HG03196 (cell line): ENCODE measurements around the gene POLN.
"Not testable (repeated sequence)": the region's sequence is repeated elsewhere in the genome, so short reads cannot be mapped to it uniquely, and the experiment has no call there.

ENCODE experiments used
- ATAC-seq: cut with Tn5 transposase; IDR thresholded peaks from one replicate; pipeline ENCODE4 v1.9.1; 2021; ENCODE audit not compliant: unreplicated experiment

Gene POLN

DNA sequence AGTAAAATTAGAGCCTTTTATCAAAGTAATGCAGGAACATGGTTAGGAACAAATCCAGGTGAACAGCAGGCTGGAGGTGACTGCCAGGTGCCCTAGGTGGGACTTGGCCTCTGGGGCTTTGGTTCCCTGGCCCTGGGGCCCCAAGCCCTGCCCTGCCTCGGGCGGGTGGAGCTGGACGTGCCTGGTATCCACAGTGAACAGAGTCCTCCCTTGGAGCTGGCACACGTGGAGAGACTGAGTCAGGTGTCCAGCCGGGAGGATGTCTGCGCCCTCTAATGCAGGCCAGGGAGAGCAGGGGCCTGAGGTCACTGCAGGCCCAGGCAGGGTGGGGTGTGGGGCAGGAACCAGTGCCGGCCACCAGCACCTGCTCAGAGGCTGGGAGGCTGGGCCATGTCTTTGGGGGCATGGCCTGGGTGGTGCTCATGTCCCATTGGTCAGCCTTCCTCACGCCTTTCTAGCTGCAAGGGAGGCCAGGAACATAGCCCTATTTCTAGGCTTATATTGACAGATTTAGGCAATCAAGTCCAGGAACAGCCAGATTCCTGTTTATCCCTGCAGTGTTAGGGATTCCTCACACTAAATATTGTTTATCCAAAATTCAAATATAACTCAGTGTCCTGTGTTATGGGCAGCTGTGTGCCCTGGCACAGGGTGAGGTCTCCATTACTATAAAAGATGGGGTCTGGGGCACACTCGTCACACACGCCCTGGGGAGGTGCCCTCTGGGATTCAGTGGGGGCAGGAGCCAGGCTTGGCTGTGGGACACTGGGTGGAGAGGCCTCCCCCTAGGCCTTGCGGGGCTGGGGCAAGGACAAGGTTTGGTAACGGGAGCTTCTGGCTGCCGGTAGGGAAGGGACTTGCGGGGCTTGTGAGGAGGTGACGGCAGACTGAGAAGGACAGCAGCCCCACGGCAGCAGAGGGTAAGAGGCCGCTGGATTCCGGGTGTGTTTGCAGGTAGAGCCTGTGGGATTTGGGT, 197.1 kb downstream of the POLN start:
- ATAC-seq: no peak

DNA sequence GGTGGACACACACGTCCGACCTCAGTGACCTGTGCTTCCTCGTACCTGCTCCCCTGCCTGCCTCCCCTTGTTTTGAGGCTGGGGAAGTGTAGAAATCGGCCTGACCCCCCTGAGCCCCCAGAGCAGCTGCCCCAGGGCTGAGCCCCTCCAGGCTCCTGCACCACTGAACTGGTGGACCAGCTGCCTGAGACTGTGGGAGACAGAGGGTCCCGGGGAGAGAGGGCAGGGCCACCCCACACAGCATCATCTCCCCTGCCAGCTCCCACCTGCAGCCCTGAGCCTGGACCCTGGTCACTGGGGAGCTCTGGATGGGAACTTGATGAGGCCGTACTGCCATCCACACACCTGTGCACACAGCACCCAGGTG, 197.8 kb downstream of the POLN start:
- ATAC-seq: no peak

DNA sequence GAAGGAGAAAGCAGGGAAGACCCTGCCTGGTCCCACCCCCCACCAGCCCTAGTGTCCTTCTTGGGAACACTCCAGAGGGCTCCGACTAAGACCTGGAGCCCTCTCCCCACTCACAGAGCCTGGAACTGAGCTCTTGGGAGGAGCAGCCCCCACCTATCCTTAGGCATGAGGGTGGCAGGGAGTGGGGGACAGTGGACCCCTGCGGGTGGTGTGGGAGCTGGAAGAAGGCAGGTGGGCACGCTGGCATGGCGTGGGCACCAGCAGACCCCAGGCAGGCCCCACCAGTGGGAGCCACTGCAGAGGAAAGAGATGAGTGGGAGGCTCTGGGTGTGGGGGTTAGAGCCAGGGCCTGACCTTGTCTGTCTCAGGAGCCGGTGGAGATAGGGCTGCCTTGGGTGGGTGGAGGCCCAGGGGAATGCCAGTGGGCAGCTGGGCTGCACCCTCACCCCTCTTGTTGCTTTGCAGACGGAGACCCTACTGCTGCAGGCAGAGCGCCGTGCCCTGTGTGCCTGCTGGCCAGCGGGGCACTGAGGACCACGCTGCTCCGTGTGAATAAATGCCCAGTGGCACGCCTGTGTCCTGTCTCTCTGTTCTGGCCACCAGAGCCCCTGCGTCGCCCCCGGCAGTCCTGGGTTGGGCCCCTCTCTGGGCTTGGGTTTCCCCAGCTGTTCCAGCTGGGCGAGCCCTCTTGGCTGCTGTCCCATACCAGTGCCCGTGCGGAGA, 198.4 kb downstream of the POLN start:
- ATAC-seq: no peak

DNA sequence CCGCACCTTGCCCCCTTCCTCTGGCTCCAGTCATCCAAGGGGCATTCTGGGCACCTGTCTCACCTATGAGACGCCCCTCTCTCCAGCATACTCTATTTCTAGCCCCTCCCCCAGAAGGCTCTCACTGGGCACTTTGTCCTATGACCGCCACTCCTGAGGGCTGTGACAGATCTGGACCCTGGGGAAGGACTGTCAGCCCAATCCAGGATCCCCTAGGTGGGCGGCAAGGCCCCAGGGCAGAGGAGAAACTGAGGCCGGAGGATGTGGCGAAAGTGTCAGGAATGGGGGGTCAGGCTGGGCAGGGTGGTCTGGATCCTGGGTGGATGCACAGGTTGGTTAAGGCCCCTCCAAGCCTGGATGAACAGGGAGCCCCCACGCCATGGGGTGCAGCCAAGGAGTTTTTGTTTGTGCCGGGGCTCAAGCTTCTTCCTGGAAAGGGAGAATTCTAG, 198.9 kb downstream of the POLN start:
- no peak for ATAC-seq

DNA sequence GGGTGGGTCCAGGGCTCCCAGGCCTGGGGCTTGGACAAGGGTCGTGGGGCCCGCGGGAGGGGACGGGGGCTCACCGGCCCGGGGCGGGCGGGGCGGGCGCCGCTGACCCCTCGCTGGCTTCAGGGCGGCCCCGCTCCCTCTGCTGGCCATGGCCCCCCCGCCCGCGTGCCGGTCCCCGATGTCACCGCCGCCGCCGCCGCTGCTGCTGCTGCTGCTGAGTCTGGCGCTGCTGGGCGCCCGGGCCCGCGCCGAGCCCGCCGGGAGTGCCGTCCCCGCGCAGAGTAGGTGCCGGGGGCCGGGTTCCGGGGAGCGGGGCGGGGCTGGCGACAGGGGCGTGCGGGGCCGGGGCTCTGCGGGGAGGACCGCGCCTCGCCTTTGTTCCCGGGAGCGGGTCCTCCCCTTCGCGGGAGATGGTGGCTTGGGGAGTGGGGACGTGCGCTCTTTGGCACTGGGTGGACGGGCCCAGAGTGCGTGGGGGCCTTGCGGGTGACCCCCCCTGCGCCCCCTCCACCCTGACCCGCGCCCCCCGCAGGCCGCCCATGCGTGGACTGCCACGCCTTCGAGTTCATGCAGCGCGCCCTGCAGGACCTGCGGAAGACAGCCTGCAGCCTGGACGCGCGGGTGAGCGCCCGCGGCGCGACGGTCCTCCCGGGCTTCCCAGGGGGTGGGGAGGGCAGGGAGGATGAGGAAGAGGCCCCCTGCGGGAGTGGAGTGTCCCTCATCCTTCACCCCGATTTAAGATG, 199.5 kb downstream of the POLN start:
- peak; percentile 28 for ATAC-seq

DNA sequence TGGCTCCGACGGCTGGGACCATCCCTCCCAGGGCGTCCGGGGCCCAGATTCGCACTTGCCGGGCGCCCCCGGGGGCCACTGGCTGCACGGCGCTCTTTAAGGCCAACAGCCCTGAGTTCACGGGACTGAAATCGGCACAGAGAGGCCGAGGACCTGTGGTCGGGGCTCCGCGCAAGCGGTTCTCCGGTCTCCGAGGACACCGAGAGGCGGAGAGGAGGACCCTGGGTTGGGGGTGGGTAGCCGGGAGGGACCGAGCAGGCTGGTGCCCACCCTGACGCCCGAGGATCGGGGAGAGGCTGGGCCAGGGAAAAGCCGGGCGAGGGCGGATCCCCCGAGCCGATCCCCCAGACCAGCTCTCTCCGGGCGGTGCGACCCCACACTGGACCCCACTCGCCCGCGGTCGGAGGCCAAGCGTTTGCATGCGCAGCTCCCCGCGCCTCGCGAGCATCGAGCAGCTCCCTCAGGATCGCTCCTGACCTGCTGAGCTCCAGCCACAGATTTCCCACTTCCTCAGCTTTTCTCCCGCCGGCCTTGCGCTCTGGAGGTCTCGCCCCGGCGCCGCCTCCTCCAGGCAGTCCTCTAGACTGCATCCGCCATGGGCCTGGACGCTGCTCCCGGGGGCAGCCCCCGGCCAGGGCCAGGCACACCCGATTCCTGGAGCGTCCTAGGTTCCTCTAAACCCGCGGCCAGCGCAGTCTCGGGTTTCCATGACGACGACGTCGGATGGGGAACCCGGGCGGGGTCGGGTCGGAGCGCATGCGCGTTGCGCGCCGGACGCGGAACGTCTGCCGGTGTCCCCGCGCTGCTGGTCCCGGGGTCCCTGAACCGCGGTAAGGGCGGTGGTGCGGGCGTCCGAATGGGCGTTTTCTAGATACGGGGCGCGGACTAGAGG, 200.4 kb downstream of the POLN start:
- peak; percentile 56 for ATAC-seq

DNA sequence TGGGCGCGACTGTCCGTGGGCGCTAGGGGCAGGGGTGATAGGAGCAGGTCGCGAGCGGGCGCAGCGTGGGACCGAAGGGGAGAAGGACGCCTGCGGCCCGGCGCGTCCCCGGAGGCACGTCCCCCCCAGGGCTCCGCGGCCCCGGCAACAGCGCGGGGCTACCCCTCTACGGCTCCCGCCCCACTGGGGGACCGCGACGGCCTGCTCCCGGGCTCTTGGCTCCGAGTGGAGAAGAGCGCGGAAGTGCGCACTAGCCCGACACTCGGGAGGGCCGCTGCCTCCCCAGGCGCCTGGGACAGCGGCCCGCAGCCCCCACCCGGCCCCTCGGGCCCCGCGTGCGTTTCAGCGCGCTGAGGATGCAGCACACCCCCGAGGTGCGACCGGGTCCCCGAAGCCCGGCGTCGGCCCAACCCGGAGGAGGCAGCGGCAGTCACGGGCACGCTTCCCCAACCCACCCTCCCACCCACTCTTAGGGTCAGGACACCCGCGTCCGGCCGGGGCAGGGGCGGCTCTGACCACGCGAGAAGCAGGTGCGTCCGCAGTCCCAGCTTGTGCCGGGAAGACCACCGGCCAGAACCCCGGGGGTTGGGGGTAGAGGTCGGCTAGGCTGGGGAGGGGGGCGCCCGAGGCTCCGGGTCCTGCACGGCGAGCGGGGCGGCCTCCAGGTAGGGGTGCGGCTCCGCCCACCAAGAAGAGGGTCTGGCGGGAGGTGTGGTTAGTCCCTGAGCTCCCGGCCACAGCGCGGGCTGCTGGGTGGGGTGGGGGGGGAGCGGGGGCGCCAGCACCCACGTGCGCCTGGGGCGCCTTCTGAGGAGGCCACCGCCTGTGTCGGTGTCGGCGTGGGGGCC, 201.3 kb downstream of the POLN start:
- ATAC-seq: no peak

DNA sequence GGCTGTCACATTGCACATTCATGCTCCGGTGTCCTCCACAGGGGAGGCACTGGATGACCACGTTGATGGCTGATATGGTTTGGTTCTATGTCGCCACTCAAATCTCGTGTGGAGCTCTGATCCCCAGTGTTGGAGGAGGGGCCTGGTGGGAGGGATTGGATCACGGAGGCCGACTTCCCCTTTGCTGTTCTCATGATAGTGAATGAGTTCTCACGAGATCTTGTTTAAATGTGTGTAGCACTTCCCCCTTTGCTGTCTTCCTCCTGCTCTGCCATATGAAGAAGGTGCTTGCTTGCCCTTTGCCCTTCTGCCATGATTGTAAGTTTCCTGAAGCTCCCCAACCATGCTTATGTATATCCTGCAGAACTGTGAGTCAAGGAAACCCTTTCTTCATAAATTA, 205.1 kb downstream of the POLN start:
- no peak for ATAC-seq

DNA sequence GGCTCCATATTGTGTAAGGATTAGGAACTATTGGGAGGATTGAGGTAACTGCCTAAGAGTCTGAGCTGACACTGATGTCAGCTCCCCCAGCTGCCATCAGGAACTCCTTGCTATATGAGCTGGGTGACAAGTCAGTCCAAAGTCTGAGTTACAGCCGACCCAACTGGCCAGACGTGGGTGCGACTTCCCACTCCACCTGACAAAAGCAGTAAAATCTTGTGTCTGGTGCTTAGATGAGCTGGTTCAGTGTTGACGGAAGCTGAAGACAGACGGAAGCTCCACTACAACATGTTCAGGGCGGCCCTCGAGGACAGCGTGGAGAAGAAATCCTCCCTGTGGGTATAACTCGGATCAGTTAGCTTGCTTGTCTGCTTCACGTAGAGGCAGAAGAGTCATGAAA, 205.6 kb downstream of the POLN start:
- no peak for ATAC-seq

DNA sequence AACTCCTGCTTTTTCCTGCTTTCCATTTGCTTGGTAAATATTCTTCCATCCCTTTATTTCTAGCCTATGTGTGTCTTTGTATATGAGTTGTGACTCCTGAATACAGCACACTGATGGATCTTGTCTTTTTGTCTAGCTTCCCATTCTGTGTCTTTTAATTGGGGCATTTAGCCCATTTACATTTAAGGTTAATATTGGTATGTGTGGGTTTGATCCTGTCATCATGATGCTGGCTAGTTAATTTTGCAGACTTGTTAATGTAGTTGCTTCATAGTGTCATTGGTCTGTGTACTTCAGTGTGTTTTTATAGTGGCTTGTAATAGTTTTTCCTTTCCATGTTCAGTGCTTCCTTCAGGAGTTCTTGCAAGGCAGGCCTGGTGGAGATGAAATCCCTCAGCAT, 210.8 kb downstream of the POLN start:
- ATAC-seq: not testable (repeated sequence)

DNA sequence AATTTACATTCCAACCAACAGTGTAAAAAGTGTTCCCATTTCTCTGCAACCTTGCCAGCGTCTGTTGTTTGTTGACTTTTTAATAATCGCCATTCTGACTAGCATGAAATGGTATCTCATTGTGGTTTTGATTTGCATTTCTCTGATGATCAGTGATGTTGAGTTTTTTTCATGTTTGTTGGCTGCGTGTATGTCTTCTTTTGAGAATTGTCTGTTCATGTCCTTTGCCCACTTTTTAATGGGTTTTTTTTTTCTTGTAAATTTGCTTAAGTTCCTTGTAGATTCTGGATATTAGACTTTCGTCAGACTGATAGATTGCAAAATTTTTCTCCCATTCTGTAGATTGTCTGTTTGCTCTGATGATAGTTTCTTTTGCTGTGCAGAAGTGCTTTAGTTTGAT, 214.8 kb downstream of the POLN start:
- not testable (repeated sequence) for ATAC-seq

DNA sequence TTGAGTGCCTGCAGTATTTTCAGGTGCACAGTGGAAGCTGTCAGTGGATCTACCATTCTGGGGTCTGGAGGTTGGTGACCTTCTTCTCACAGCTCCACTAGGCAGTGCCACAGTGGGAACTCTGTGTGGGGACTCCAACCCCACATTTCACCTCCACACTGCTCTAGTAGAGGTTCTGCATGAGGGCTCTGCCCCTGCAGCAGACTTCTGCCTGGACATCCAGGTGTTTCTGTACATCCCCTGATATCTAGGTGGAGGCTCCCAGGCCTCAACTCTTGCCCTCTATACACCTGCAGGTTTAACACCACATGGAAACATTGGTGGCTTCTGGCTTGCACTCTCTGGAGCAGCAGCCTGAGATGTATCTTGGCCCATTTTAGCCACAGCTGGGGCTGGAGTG, 216.1 kb downstream of the POLN start:
- ATAC-seq: no peak

DNA sequence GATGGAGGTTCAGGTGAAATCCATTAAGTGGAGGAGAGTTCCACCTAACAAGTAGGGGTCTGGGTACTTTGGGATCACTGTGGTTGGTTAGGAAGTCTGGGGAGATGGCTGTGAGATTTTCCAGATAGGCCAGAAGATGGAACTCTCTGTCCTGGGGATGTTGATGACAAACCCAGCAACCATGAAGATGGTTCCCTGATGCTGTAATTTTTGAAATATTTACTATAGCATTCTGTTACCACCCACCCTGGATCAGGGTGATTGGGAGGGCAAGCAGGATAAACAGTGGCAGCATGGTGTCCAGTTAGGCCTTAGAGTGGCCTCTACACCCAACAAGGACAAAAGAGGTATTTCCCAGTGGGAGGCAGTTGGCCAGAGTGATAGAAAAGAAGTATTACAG, 217.2 kb downstream of the POLN start:
- no peak for ATAC-seq
